Activated CD4-positive, alpha-beta T cell treated with anti-CD3 and anti-CD28 coated beads for 48 hours (primary cell): ENCODE results near the gene XAB2.

Experiments used
- DNase-seq: peaks from one replicate; pipeline ENCODE4 v3.0.0-alpha.2; 2020

XAB2 gene

DNA sequence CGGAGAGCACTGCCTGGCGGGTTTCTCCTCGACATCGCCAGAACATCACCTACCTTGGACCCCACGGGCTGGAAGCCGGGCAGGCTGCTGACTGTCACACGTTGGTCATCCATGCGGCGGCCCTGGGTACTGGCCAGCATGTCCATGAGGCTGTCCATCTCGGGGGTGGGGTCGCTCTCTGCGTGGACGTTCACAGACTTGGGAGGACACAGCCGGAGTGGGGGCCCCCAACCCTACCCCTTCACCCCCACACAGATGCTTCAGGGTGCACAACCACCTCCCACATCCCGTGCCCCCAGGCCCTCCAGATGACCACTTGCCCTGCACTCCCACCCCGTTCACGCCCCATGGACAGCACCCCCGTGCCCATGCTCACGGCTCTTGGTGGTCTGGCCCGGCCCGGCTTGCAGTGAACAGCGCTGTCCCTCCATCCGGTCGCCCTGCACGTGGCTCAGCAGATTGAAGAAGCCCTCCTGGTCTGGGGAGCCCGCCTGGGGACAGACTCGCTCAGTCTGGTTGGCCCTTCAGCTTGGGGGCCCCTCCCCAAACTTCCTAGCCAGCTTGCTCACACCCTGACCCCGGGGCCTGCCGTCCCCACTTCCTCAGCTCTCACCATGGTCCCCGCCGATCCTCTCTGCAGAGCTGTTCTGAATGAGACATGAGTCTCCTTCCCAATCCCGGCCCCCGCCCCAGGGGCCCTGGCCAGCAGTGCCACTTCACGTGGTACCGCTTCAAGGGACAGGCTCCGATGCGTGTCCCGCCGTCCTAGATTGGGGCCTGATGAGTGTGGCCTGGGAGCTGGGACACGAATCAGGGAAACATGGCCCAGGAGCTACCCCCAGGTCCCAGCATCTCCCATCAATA is 3.2 kb upstream of the XAB2 start:
- DNase-seq = no peak

DNA sequence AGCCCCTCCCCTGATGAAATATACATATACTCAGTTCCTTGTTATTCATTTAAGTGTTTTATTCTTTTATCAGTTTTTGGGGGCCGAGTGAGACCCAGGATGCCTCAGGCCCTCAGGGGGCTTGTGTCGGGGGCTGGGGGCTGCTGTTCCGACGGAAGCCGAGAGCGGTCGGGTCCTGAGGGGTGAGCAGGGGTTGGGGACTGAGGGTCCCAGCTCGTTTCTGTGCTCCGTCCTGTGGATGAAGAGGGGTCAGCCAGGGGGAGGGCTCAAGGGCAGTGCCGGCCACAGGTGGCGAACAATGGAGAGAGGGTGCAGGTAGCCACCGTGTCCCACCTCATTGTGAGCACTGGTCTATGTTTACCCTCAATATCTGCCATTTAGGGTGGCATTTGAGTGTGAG is 2.2 kb upstream of the XAB2 start:
- no peak for DNase-seq

DNA sequence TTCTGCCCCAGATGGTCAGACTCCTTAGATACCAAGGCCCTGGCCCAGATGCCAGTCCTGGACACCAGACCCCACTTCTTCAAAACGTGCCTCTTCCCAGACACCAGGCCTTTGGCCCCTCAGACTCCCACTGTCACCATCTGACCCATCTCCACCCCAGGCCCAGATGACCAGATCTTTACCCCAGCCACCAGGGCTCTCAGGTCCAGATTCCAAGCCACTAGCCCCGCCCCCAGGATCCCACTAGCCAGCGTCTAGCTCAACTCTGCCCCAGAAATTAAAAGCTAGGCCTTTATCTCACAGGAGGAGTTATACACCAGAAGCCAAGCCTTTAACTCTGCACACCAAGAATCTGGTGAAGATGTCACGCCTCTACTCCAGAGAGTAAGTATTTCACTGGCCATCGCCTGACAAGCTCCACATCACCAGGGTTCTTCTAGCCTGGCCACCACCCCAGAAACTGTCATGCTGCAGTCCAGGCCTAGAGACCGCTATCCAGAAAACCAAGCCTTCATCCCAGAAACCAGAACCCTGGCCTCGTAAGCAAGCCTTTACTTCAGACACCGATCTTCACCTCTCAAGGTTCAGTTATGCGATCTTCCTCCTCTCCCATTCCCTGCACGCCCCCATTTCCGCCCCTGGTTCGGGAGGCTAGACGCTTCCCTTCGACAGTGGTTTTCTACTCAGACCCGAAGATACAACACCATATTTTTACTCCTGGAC is 595 bp downstream of the XAB2 start:
- DNase-seq = no peak

DNA sequence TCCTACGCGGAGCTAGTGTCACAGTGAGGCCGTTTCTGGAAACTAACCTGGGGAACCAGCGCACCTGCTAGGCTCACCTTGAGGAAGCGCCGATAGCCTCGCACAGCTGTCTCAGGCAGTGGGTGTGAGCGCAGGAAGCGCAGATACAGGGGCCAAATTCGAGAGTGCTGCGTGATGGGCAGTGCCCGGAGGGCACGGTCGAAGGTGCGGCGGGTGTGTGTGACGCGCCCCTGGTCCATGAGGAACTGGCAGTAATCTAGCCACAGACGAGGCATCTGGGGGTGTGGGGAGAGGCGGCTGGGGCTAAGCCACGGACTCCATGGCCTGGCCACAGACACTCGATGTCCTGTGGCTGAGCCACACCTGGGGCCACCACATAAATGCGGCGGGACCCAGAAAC is 2.2 kb downstream of the XAB2 start:
- no peak for DNase-seq

DNA sequence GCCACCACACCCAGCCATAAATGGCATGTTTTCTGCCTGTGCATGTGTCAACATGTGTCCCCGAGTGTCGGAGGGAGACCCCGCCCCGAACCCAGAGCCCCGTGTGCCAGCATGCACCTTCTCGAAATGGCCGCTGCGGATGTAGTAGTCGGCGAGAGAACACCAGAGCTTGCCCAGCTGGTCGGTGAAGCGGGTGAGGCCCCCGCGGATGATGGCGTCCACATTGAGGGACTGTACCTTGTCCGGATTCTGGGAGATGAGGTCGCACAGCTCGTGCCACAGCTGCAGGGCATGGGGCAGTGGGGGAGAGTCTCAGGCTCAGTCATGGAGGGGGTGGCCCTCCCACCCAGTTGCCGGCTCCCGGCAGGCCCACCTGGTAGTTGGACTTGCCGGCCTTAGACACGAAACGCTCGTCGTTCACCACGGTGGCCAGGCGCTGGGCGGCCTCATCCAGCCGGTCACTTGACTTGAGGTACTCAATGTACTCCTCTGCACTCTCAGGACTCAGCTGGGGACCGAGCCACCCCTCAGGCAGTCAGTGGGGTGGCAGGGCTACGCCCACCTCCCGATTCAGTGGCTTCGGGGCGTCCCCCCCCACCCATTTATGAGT is 3.5 kb downstream of the XAB2 start:
- no peak for DNase-seq

DNA sequence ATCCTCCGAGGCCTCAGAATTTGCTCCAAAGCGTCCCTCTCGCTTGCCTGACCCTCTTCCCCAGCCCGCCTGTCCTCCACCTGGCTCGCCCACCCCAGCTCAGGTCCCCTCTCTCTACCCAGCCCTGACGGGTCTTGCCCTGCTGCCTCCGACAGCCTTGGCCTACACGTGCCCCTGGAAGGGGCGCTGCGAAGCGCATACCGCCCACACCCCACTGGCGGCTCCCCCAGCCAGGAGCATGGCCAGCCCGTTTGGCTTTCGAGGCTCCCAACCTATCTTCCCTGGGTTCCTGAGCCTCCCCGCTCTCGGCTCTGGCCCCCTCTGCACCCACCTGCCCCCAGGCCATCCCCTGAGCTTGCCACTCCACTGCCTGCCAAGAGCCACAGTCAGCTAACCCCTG is 4.5 kb downstream of the XAB2 start:
- DNase-seq = no peak

DNA sequence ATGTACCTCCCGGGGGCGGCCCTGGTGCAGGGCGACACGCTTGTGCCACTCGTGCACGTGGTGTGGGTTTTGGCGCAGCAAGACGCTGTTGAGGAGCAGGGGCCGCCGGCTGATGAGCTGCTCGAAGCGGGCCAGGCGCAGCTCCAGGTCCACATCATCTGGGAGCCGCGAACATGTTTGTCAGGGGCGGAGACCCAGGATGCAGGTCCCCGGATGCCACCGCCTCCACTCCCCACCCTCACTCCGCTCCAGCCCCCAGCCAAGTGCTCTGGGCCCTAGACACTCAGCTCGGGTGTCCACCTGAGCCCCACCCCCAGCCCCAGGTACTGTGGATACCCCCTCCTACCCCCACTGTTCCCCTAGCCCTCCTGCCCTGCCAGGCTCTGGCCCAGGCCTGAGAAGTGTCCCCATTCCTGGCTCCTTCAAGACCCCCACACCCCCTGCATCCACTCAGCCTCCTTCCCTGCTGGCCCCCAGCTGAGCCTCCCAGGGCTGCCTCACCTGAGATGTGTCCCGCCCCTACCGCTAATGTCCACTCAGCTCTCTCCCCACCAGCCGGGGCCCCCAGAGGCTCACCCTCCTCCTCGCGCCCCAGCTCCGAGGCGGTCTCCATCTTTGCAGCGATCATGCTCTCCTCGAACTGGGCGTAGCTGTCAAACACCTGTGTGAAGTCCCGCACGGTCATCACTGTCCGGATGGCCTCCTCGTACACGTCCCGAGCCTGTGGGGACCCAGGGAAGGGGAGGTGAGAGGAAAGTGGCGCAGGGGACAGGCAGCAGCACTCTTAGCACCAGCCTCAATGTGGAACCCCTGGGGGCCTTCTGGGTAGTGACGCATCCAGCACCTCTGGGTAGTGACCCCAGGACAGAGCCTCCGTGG is 5.4 kb downstream of the XAB2 start:
- DNase-seq = no peak

DNA sequence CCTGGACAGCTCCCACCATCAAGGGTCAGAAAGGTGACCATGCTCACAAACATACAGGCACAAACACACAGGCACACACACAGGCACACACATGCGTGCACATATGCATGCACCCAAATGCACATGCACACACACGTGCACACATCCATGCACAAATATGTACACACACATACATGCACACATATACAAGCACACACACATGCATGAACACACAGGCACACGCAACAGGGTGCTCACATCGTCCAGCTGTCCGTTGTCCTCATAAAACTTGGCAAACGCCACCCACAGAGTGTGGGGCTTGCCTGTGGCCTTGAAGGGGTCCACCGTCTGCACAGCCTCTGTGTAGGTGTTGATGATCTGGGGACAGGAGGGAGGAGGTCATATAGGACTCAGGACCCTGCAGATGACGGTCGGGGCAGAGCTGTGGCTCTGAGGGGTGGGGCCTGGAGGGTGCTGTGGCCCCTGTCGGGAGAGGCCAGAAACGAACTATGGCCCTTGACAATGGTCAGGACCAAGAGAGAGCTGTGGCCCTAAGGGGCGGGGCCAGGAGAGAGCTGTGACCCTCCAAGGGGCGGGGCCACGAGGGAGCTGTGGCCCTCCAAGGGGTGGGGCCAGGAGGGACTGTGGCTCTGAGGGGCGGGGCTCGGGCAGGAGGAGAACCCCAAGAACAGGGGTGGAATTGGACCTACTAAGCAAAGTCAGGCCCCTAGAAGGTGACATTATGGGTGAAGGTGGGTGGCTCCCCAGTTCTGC is 6.2 kb downstream of the XAB2 start:
- DNase-seq = peak; percentile 31

DNA sequence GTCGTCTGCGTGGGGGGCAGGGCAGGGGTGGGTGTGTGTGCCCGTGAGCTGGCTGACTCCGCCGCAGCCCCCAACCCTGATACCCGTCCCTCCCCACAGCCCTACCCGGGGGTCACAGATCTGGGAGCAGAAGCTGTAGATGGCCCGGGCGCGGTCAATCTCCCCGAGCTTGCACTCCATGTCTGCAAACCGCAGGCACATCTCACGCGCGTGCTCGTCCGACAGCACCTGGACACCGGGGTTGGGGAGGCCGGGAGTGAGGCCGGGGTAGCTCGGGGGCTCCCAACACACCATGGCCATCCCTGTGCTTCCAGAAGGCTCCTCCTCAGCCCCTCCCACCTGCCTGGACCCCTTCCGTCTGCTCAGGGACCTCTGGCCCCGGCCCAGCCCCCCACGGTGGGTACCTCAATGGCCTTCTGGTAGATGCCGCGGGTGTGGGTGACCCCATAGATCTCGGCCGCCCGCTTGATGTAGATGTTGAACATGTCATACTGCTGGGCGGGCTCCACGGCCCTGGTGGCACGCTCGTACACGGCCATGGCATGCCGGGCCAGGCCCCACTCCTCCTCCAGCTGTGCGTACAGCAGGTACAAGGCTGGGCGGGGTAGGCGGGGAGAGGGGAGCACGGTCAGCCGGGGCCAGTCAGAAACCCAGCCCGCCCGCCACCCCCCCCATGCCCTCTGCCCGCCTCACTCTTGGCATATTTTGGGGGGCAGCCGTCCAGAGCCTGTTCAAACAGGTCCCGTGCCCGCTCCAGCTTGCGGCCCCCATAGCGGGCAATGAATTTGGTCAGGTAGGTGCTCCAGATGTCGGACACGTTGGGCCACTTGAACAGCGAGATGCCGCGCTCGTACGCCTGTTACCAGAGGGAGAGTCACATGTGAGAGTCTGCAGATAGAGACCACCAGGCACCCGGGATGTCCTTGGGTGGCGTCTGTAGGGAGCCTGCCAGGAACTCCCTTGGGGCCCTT is 8.6 kb downstream of the XAB2 start:
- DNase-seq = no peak

DNA sequence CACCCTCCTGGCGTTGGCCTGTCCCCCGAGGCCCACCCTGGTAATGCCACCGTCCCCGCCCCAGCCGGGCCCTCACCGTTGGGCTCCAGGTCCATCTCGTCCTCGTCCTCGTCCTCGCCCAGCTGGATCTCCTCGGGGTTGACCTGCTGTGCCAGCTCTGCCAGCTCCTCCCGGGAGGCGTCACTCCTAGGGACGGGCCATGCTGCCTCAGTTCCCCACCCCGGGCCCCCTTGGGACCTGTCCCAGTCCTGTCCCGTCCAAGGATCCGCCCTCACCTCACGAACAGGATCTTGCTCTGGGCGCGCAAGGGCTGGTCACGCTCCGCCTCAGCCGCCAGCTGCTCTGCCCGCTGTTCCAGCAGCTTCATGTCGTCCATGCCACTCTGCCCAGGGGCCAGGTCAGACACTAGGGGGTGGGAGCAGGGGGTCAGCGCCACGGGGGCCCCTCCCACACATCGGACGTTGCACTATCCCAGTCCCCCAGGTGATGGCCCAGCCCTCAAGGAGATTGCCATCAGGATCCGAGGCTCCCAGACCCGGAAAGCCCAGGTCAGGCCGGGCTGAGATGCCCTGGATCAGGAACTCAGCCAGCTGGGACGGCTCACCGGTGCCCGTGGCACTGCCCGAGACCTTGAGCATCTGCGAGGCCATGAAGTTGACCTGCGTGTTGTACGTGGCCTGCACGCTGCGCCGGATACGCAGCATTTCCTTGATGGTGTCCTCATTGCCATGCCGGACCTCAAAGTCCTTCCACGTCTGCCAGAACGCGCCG is 9.5 kb downstream of the XAB2 start:
- no peak for DNase-seq

DNA sequence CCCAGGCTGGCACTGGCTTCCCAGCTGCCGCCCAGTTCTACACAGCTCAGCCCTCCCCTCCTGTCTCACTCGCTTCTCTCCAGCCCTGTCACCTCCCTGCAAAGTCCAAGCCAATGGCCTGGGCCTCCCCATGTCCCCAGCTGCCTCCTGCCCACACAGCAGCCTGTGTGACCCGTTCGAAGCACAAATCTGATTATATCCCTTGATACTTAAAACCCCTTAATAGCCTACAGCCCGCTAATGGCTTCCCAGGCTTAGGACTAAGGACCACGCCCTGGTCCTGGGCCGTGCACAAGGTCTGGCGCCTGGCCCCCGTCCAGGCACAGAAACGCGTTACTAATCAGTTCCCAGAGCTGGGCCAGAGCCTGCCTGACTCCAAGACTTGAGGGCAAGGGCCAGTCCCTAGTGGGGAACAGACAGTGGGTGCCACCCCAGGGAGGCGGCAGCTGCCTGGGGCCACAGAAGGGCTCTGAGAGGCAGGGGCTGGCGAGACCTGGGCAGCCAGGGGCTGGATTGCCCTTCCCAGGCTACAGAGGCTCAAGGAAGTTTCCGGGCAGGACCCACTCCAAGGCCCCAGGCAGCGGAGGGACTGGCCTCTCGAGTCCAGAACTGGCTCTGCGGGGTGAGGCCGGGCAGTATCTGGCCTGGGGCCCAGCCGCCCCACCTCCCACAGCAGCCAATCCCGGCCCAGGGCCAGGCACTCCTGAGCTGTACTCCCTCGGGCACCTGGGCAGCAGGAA is 10.4 kb downstream of the XAB2 start:
- DNase-seq = no peak

DNA sequence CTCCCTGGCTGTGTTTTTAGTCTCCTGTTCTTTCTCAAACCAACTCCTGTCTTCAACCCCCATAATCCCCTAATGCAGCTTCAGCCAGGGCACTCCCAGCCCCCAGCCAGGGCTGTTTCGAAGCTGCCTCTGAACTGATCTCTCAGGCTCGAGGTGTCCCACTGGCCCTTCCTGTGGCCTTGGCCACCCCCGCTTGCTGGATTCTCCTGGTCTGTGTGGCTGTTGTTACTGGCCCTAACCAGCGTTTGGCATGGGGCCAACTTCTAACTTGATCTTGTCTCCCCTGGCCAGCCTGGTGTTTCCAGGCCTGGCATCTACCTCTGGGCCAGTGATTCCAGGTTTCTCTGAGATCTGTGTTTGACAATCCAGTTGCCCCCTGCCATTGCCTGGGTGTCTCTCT is 11.0 kb downstream of the XAB2 start:
- DNase-seq = no peak

DNA sequence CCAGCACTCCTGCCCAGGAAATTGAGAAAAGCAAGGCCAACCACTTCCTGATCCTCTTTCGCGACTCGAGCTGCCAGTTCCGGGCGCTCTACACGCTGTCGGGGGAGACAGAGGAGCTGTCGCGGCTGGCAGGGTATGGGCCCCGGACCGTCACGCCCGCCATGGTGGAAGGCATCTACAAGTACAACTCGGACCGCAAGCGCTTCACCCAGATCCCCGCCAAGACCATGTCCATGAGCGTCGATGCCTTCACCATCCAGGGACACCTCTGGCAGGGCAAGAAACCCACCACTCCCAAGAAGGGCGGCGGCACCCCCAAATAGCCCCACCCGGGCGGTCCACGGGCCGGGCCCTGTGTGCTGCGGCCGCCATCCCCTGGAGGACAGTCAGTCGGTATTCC is 11.6 kb downstream of the XAB2 start:
- no peak for DNase-seq

DNA sequence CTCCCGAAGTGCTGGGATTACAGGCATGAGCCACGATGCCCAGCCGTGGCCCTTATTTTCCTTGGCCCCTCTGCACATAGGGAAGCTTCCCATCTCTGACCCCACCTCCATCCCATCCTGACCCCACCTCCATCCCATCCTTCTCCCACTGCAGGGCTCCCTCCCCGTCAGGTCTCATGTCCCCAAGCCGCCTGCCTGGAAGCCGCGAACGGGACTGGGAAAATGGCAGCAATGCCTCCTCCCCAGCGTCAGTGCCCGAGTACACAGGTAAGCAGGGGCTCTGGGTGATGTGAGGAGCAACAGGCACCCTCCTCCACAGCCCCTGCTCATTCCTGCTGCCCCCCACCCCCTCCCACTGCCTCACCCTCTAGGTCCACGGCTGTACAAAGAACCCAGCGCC is 12.2 kb downstream of the XAB2 start:
- no peak for DNase-seq

DNA sequence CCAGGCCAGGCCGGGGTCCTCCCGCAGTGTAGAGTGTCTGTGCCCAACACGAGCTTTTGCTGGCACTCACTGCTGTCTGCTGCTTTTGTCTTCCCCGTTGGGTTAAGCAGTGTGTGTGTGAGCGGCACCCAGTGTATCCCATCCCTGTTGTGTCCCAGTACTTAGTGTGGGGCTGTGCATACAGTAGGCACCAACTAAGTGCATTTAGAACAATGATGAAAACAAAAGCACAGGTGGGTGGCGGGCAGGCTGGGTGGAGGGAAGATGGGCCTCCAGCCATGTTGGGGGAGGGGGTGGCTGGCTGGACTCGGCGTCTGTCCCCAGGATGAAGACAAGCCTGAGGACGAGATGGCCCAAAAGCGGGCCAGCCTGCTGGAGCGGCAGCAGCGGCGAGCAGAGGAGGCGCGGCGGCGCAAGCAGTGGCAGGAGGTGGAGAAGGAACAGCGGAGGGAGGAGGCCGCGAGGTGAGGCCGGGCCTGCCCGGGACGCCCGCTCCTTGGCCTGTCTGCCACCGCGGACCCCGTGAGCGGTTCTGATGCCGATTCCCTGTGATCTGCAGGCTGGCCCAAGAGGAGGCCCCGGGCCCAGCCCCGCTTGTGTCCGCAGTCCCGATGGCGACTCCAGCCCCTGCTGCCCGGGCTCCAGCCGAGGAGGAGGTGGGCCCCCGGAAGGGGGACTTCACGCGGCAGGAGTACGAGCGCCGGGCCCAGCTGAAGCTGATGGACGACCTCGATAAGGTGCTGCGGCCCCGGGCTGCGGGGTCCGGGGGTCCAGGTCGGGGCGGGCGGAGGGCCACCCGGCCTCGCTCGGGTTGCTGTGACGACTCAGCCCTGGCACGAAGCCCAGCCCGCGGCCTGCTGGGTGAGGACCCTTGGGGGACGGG is 14.2 kb downstream of the XAB2 start:
- no peak for DNase-seq

DNA sequence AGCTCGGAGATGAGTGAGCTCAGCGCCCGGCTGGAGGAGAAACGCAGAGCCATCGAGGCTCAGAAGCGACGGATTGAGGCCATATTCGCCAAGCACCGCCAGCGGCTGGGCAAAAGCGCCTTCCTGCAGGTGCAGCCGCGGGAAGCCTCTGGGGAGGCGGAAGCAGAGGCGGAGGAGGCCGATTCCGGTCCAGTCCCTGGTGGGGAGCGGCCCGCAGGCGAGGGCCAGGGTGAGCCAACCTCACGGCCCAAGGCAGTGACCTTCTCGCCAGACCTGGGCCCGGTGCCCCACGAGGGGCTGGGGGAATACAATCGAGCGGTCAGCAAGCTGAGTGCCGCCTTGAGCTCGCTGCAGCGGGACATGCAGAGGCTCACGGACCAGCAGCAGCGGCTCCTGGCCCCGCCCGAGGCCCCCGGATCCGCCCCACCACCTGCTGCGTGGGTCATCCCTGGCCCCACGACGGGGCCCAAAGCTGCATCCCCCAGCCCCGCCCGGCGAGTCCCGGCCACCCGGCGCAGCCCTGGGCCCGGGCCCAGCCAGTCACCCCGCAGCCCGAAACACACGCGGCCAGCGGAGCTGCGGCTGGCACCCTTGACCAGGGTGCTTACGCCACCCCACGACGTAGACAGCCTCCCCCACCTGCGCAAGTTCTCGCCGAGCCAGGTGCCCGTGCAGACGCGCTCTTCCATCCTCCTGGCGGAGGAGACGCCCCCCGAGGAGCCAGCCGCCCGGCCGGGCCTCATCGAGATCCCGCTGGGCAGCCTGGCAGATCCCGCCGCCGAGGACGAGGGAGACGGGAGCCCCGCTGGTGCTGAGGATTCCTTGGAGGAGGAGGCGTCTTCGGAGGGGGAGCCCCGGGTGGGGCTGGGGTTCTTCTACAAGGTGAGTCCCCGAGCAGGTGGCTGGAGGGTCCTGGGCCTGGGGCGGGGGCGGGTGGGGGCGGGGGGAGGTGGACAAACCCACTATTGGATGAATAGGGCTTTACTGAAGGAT is 16.8 kb downstream of the XAB2 start:
- no peak for DNase-seq
